Chondrocyte (in vitro differentiated cells): ENCODE measurements around the gene GRAMD1B. TPM values are rescaled to one million over a fixed set of nuclear protein-coding genes. Genes with fewer than 3 reads are reported as not detected.

ENCODE experiments used
- DNase-seq: peaks from one replicate; pipeline ENCODE4 v3.0.0; 2021; ENCODE audit warnings: mixed read lengths, low spot score
- H3K27ac Mint-ChIP-seq: one replicate; pipeline ENCODE4 v1.8.0; 2021; ENCODE audit warnings: mild to moderate bottlenecking, moderate library complexity, mixed read lengths; ENCODE audit not compliant: unreplicated experiment
- H3K27me3 Mint-ChIP-seq: 2 replicates; pipeline ENCODE4 v1.8.0; 2021; ENCODE audit warnings: low read depth, mixed read lengths
- H3K36me3 Mint-ChIP-seq: 2 replicates; pipeline ENCODE4 v1.8.0; 2021; ENCODE audit warnings: low read depth, mixed read lengths
- H3K4me1 Mint-ChIP-seq: 2 replicates; pipeline ENCODE4 v1.8.0; 2021; ENCODE audit warnings: low read depth, mild to moderate bottlenecking, mixed read lengths
- H3K4me3 Mint-ChIP-seq: one replicate; pipeline ENCODE4 v1.8.0; 2021; ENCODE audit warnings: mild to moderate bottlenecking, moderate library complexity, mixed read lengths; ENCODE audit not compliant: unreplicated experiment
- H3K9me3 Mint-ChIP-seq: 2 replicates; pipeline ENCODE4 v1.8.0; 2021; ENCODE audit warnings: low read depth, mixed read lengths
- CTCF ChIP-seq: fragments of 200-600 bp; sonication (generic); IDR thresholded peaks from 2 replicates; pipeline ENCODE4 v1.5.0; 2021; ENCODE audit warnings: antibody characterized with exemption, mild to moderate bottlenecking, moderate library complexity
- total RNA-seq: library from RNA; stranded (reverse); gene quantifications from 3 replicates; pipeline ENCODE4 v1.2.1, GENCODE V29; 2021

GRAMD1B gene
- total RNA-seq, 1 donor from 2014 or later: 0.99 TPM

- Mint-ChIP-seq H3K36me3 (no peaks in the 10 kb centered on the region), H3K27ac (no peak overlapping the region), H3K4me3 (no peak overlapping the region), H3K4me1 (peaks cover 6% of the 10 kb centered on the region), H3K27me3 (no peaks in the 10 kb centered on the region), H3K9me3 (no peaks in the 10 kb centered on the region)
- DNase-seq: no peak
- TF ChIP-seq CTCF: no peak
Measured at GRCh38 chr11:123448823-123449222, 18.8 kb downstream of the GRAMD1B start.

- Mint-ChIP-seq H3K36me3 (no peaks in the 10 kb centered on the region), H3K4me3 (no peak overlapping the region), H3K27ac (no peak overlapping the region), H3K9me3 (no peaks in the 10 kb centered on the region), H3K27me3 (no peaks in the 10 kb centered on the region), H3K4me1 (peaks cover 6% of the 10 kb centered on the region)
- no peak for TF ChIP-seq CTCF
- no peak for DNase-seq
Measured at GRCh38 chr11:123449436-123449835, 19.4 kb downstream of the GRAMD1B start.

GRCh38 chr11:123450623-123451022 is 20.6 kb downstream of the GRAMD1B start:
- Mint-ChIP-seq H3K4me3 (no peak overlapping the region), H3K9me3 (no peaks in the 10 kb centered on the region), H3K27me3 (no peaks in the 10 kb centered on the region), H3K4me1 (peaks cover 6% of the 10 kb centered on the region), H3K36me3 (no peaks in the 10 kb centered on the region), H3K27ac (no peak overlapping the region)
- DNase-seq: no peak
- TF ChIP-seq CTCF: no peak

GRCh38 chr11:123451183-123451781 is 21.2 kb downstream of the GRAMD1B start:
- Mint-ChIP-seq H3K27ac (no peak overlapping the region), H3K4me1 (peaks cover 6% of the 10 kb centered on the region), H3K4me3 (no peak overlapping the region), H3K36me3 (no peaks in the 10 kb centered on the region), H3K9me3 (no peaks in the 10 kb centered on the region), H3K27me3 (no peaks in the 10 kb centered on the region)
- DNase-seq: no peak
- TF ChIP-seq CTCF: no peak

GRCh38 chr11:123452794-123453193 is 22.7 kb downstream of the GRAMD1B start:
- Mint-ChIP-seq H3K36me3 (no peaks in the 10 kb centered on the region), H3K27ac (no peak overlapping the region), H3K27me3 (no peaks in the 10 kb centered on the region), H3K4me1 (peaks cover 6% of the 10 kb centered on the region), H3K9me3 (no peaks in the 10 kb centered on the region), H3K4me3 (no peak overlapping the region)
- no peak for TF ChIP-seq CTCF
- no peak for DNase-seq
